ENCODE data around the gene CARHSP1.
"Not testable (repeated sequence)": the region's sequence is repeated elsewhere in the genome, so short reads cannot be mapped to it uniquely, and the experiment has no call there.

CARHSP1 gene

DNA sequence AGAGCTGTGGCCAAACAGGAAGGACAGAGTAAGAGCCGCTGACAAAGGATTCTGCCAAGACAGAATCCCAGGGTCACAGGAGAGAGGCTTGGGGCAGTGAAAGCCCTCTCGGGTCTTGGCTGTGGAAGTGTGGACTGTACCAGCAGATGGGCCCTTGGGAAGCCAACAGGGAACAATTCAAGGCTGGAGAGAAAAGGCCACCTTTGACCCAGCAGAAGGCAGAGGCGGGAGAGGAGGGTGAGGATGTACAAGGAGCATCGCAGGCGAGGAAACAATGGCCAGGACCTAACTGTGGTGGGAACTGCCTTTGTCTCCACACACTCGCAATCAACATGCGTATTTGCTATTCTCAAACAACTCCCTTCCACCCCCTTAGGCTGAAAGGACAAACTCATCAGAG is 15.7 kb downstream of the CARHSP1 start:
- DNase-seq, result no peak

- no peak for DNase-seq
Observed at GRCh38 chr16:8852534-8852933, 16.3 kb downstream of the CARHSP1 start.

GRCh38 chr16:8851761-8852403 is 16.9 kb downstream of the CARHSP1 start:
- DNase-seq, result no peak

GRCh38 chr16:8850279-8850885 is 18.4 kb downstream of the CARHSP1 start:
- DNase-seq, result peak; percentile 41 to 79

- peak in 1 of 2 experiments; percentile 67 for DNase-seq
Observed at GRCh38 chr16:8849411-8850011, 19.3 kb downstream of the CARHSP1 start.

DNA sequence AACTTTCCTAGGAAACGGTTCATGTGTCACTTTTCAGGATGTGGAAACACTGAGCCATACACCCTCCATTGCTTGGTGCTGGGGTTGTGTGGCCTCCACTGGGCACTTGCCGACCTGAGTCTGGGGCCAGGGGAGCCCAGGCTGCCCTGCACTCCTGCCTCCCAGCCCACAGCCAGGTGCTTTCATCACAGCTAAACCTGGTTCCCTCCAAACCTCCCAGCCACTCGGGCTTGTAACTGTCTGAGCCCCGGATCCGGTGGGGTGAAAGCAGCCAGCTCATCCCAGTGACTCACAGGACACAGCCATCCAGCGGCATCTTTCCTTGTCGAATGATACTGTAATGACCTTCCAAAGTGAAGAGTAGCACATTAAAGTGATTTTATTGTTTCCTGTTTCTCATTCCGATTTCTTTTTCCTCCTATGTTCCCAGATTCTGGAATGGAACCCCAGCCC is 19.8 kb downstream of the CARHSP1 start:
- DNase-seq, result peak in 1 of 2 experiments; percentile 67

DNA sequence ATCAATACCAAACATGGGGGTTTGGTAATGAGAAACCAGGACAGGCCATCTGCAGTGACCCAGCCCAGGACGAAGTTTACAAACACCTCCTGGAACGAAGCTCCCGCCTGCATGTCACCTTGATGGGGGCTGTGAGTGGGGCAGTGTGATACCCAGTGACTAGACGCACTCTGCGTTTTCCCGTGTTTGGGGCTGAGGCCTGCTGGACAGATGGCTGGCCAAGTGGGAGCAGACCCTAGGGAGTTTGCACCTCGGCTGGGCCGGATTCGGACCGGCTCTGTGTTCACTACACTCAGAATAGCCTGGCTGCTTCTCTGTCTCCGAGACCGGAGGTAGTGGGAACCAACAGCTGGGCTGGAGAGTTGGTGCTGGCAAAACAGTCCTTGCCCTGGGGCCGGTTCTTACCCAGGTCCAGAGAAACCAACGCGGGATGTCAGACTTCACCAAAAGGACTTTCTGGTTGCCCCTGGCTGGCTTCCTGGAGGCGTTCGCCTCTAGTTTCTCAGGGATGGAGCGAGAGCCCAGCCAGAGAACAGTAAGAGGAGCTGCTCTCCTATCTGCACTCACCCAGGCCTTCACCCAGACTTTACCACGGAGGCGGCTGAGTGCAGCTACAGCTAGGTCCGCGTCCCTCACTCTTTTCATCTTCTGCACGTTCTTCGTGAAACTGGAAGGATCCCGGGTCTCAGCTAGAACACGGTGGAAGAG is 20.4 kb downstream of the CARHSP1 start:
- DNase-seq, result no peak

- DNase-seq, result no peak
Observed at GRCh38 chr16:8847623-8848022, 21.2 kb downstream of the CARHSP1 start.

DNA sequence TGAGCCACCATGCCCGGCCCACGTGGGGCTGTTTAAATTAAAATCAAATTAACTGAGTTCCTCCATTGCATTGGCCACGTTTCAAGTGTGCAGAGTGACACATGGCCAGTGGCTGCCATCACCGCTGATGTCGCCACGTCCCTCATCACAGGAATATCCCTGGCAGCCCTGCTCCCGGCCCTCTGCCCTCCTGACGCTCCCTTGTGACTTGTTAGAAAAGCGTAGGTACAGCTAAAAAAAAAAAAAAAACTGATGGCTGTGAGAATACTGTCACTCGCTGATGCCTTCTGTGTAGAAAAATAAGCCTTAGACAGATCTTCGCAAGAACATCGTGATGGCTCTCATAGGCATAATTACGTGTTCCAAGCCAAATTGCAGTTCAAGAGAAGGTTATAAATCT is 21.7 kb downstream of the CARHSP1 start:
- DNase-seq, result no peak

DNA sequence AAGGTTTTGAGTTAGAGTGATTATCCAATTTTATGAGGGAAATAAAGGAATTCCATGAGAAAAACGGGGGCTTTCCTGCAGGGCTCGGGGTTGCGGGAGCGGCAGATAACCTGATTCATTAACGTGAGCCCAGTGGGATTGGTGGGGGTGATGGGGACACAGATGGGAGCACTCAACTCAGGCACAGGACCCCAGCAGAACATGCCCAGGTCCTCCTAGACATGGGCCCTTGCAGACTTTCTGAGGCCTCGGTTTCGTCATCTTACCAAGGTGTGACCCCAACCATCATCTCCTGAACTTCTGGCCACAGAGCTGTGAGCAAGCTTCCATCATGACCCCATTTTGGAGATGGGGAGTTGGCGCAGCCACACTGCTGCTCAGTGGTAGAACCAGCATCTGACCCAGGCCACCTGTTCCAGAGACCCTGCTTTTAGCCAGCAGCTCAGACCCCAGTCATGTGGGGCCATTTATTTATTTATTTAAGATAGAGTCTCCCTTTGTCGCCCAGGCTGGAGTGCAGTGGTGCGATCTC is 22.3 kb downstream of the CARHSP1 start:
- DNase-seq, result no peak

- no peak for DNase-seq
Observed at GRCh38 chr16:8845699-8846298, 23.0 kb downstream of the CARHSP1 start.

- DNase-seq, result not testable (repeated sequence)
Observed at GRCh38 chr16:8843296-8843695, 25.5 kb downstream of the CARHSP1 start.

DNA sequence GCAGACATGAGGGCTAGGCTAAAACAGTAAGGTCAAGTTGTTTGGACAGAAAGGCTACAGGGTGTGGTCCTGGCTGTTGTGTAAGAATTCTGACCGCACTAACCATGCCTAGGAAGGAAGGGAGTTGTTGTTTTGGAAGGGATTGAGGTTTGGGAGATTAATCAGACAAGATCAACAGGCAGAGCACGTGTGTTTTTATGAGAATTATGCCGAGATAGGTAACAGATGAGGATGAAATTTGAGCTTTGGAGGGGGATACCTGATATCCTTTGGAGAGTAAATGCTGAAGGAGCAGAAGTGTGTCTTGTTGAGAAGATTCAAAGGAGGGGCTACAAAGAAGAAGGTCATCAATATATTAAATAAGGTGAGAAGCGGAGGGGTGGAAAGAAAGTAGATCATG is 26.8 kb downstream of the CARHSP1 start:
- not testable (repeated sequence) for DNase-seq

GRCh38 chr16:8837594-8837993 is 31.2 kb downstream of the CARHSP1 start:
- not testable (repeated sequence) for DNase-seq

DNA sequence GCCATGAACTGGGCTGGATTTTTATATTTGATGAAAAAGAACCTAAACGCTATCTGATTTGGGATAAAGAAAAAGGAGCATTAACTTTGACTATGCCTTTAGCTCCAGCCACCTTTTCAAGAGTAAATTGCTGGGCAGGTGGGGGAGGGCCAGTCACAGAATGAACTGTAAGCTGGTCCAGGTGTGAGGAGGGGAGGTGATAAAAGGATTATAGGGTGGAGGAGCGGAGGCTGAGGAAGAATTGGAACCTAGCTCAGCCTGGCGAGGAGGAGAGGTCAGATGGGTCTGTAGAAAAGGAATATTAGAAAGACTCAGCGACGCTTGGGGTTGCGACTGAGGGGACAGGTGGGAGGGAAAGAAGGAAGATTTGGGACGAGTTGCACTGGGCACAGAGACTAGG is 32.0 kb downstream of the CARHSP1 start:
- not testable (repeated sequence) for DNase-seq

- no peak for DNase-seq
Observed at GRCh38 chr16:8832717-8833105, 36.1 kb downstream of the CARHSP1 start.

- DNase-seq, result no peak
Observed at GRCh38 chr16:8831871-8832716, 36.7 kb downstream of the CARHSP1 start.

DNA sequence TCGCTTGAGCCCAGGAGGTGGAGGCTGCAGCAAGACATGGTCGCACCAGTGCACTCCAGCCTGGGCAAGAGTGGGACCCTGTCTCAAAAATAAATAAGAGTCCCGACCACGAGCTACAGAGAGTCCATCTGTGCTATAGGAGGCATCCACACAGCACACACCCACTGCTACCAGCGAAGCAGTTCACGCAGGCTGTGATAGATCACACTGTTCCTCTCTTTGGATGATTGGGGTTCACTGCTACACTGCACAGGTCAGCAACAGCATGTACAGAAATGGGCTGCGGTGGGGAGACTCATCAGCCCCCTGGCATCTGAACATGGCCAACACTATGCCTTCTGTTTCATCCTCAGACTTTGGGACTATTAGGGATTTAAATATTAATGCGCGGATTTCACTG is 37.4 kb downstream of the CARHSP1 start:
- DNase-seq, result no peak

- no peak for DNase-seq
Observed at GRCh38 chr16:8828541-8829165, 40.2 kb downstream of the CARHSP1 start.

DNA sequence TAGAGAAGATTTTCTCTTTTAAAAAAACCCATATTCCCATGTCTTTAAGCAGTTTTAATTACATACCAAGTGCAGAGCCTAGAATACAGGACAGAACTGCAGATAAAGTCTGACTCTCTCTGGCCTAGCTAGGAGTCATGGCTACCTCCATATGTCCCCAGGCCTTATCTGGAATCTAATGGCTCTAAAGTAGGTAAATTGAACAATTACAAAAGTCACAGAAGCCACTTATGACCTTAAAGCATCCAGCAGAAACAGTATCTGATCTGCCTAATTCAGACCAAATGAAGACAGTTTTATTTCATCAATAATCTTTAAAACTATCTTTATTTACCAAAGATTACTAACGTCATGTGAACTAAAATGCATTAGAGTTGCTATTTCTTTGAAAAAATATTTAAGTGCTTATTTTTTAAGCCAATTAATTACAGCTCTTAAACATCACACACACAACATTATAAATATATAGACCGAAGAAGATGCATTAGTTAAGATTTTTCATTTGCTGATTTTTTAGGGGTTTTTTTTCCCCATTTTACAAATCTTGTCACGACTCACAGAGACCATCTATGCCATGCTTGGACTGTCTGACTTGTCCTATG is 42.4 kb downstream of the CARHSP1 start:
- no peak for DNase-seq

GRCh38 chr16:8822403-8822802 is 46.4 kb downstream of the CARHSP1 start:
- no peak for DNase-seq

Data from SW 1271 (cell line).